ENCODE data around the gene PLXDC2.

Gene PLXDC2

GRCh38 chr10:20247891-20248708 lies 431.9 kb downstream of the PLXDC2 start:
- in situ Hi-C loops (cut with MboI; ENCODE audit: low sequenced_read_pairs), result no loop called here

GRCh38 chr10:20254078-20254477 lies 437.8 kb downstream of the PLXDC2 start:
- in situ Hi-C loops (cut with MboI; ENCODE audit: low sequenced_read_pairs), result no loop called here

GRCh38 chr10:20254497-20254896 lies 438.3 kb downstream of the PLXDC2 start:
- in situ Hi-C loops (cut with MboI; ENCODE audit: low sequenced_read_pairs), result no loop called here

GRCh38 chr10:20256969-20257368 lies 440.7 kb downstream of the PLXDC2 start:
- in situ Hi-C loops (cut with MboI; ENCODE audit: low sequenced_read_pairs), result no loop called here

- in situ Hi-C loops (cut with MboI; ENCODE audit: low sequenced_read_pairs), result no loop called here
Measured at GRCh38 chr10:20257422-20257821, 441.2 kb downstream of the PLXDC2 start.

- in situ Hi-C loops (cut with MboI; ENCODE audit: low sequenced_read_pairs), result no loop called here
Measured at GRCh38 chr10:20265146-20265545, 448.9 kb downstream of the PLXDC2 start.

GRCh38 chr10:20267734-20268133 lies 451.5 kb downstream of the PLXDC2 start:
- in situ Hi-C loops (cut with MboI; ENCODE audit: low sequenced_read_pairs), result no loop called here

GRCh38 chr10:20271490-20271889 lies 455.3 kb downstream of the PLXDC2 start:
- in situ Hi-C loops (cut with MboI; ENCODE audit: low sequenced_read_pairs), result no loop called here

GRCh38 chr10:20272608-20273007 lies 456.4 kb downstream of the PLXDC2 start:
- in situ Hi-C loops (cut with MboI; ENCODE audit: low sequenced_read_pairs), result no loop called here

GRCh38 chr10:20274571-20274970 lies 458.3 kb downstream of the PLXDC2 start:
- in situ Hi-C loops (cut with MboI; ENCODE audit: low sequenced_read_pairs), result no loop called here

GRCh38 chr10:20276127-20276979 lies 460.1 kb downstream of the PLXDC2 start:
- in situ Hi-C loops (cut with MboI; ENCODE audit: low sequenced_read_pairs), result no loop called here

GRCh38 chr10:20277820-20278219 lies 461.6 kb downstream of the PLXDC2 start:
- in situ Hi-C loops (cut with MboI; ENCODE audit: low sequenced_read_pairs), result no loop called here

- in situ Hi-C loops (cut with MboI; ENCODE audit: low sequenced_read_pairs), result no loop called here
Measured at GRCh38 chr10:20281579-20281978, 465.3 kb downstream of the PLXDC2 start.

- in situ Hi-C loops (cut with MboI; ENCODE audit: low sequenced_read_pairs), result no loop called here
Measured at GRCh38 chr10:20287586-20287985, 471.4 kb downstream of the PLXDC2 start.

GRCh38 chr10:20288060-20288459 lies 471.8 kb downstream of the PLXDC2 start:
- in situ Hi-C loops (cut with MboI; ENCODE audit: low sequenced_read_pairs), result no loop called here

- in situ Hi-C loops (cut with MboI; ENCODE audit: low sequenced_read_pairs), result no loop called here
Measured at GRCh38 chr10:20289070-20289828, 473.0 kb downstream of the PLXDC2 start.

- in situ Hi-C loops (cut with MboI; ENCODE audit: low sequenced_read_pairs), result no loop called here
Measured at GRCh38 chr10:20298417-20298816, 482.2 kb downstream of the PLXDC2 start.

GRCh38 chr10:20299034-20299736 lies 483.0 kb downstream of the PLXDC2 start:
- in situ Hi-C loops (cut with MboI; ENCODE audit: low sequenced_read_pairs), result no loop called here

GRCh38 chr10:20300735-20301134 lies 484.5 kb downstream of the PLXDC2 start:
- in situ Hi-C loops (cut with MboI; ENCODE audit: low sequenced_read_pairs), result no loop called here

- in situ Hi-C loops (cut with MboI; ENCODE audit: low sequenced_read_pairs), result no loop called here
Measured at GRCh38 chr10:20302033-20302432, 485.8 kb downstream of the PLXDC2 start.

Measured in HL-60/S4 treated with retinoic acid at 250 ng/mL for 4 days and 3 days (cell line).